ENCODE measurements around the gene TMEM158. TPM values are rescaled to one million over a fixed set of nuclear protein-coding genes. Genes with fewer than 3 reads are reported as not detected.
A peak's percentile ranks its signal among the peaks of the same experiment; 100 is the strongest.

Gene TMEM158
- total and polyA plus RNA-seq, 10 of the 15 experiments (the other 5 are each of a cell fraction or from before 2014, with no cell fraction given) = not detected

DNA sequence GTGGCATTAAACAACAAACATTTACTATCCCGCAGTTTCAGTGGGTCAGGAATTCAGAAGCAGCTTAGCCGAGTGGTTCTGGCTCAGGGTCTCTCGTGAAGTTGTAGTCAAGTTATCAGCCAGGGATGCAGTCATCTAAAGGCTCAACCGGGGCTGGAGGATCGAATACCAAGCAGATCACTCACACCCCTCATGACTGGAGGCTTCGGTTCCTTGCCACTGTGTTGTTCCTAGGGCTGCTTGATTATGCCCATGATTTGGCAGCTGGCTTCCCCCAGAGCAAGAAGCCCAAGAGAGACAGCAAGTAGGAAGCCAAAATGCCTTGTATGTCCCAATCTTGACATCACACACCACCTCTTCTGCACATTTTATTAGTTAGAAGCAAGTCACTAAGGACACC, 46.0 kb downstream of the TMEM158 start (continued):
- TF ChIP-seq BACH1 (IDR thresholded peaks at IDR 0.05; ENCODE audit: borderline replicate concordance) (no peak), SPI1 (IDR thresholded peaks at IDR 0.05; ENCODE audit: borderline replicate concordance, insufficient read depth, low read depth, low read length) (no peak), ZNF384 (IDR thresholded peaks at IDR 0.05; ENCODE audit: borderline replicate concordance, low read depth, low read length) (no peak)

DNA sequence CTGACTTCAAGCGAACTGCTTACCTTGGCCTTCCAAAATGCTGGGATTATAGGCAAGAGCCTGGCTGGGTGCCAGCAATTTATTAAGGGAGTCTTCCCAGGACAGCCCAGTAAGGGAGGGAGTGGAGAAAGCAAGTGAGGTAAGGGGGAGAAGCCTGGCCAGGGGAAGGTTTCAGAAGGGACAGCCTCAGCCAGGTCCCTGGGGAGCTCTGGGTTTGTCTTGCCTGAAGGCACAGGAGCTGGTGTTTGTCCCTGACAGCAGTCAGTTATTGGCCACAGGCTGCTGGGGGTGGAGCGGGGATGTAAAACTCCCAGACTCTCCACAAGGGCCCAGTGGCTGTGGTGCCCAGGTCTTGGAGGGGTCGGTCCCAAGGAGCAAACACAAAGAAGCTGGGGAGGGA, 46.9 kb downstream of the TMEM158 start:
- intact Hi-C loops (cut with micrococcal nuclease; ENCODE audit: unreplicated experiment) = no loop called here
- Histone ChIP-seq H3K27ac (ENCODE audit: control insufficient read depth, insufficient read depth) (no peak overlapping the region), H3K9ac (ENCODE audit: control insufficient read depth, insufficient read depth, low read length) (no peak overlapping the region), H2AFZ (ENCODE audit: control insufficient read depth, low read depth, low read length) (no peak overlapping the region), H4K20me1 (ENCODE audit: control insufficient read depth, insufficient read depth) (no peaks in the 10 kb centered on the region), H3K4me3 (no peak overlapping the region), H3K9me3 (replicated peaks; ENCODE audit: control insufficient read depth, insufficient read depth, low read length) (no peaks in the 10 kb centered on the region), H3K79me2 (ENCODE audit: control insufficient read depth, insufficient read depth, low read length) (no peaks in the 10 kb centered on the region), H3K27me3 (replicated peaks in 1 of 2; ENCODE audit: control insufficient read depth in 2 of 2, insufficient read depth in 2 of 2, low read length in 1 of 2) (no peaks in the 10 kb centered on the region; a peak in 1 of 4 replicates), H3K4me1 (ENCODE audit: control insufficient read depth, insufficient read depth, low read length) (no peaks in the 10 kb centered on the region), H3K4me2 (ENCODE audit: control insufficient read depth, insufficient read depth) (no peak overlapping the region), H3K36me3 (ENCODE audit: control insufficient read depth in 2 of 2, insufficient read depth in 2 of 2, low read length in 1 of 2) (no peaks in the 10 kb centered on the region)
- FAIRE-seq = no peak
- in situ Hi-C loops (cut with MboI) = no loop called here
- ChIA-PET RAD21 (ENCODE audit: unreplicated experiment) (no interaction called here), POLR2A (no interaction called here), CTCF (interaction anchor here (1.1 to 1.5 kb wide), 2 partner anchors 123 to 141 kb away, joined by 3 to 4 read pairs; no protein-coding TSS in a partner anchor), SMC1A (ENCODE audit: uncharacterized antibody, unreplicated experiment) (interaction anchor here (1.1 kb wide), 1 partner anchor 31 kb away, joined by 3 read pairs; no protein-coding TSS in a partner anchor)
- 34% methylated on average over 3 of the region's 3 CpGs for WGBS (ENCODE audit: insufficient coverage, insufficient replicate concordance, low lambda C conversion rate, missing lambda C conversion rate)
- no peak; the same call in 2 of the 3 replicates for ATAC-seq
- no peak for DNase-seq (ENCODE audit: low read depth, low spot score)
- TF ChIP-seq RFX5 (IDR thresholded peaks at IDR 0.05; ENCODE audit: low read depth, low read length) (no peak), MEF2B (IDR thresholded peaks at IDR 0.05; ENCODE audit: partially characterized antibody, poor library complexity, severe bottlenecking) (peak; percentile 34), SREBF2 (IDR thresholded peaks at IDR 0.05; ENCODE audit: low read length) (no peak)
- no TSS peak for BruUV-seq (replicated peaks)

Data from GM12878 (cell line).